Daoy (cell line): ENCODE measurements around the gene HOXD12. TPM values are rescaled to one million over a fixed set of nuclear protein-coding genes. Genes with fewer than 3 reads are reported as not detected.

ENCODE experiments used
- DNase-seq: peaks from one replicate; pipeline ENCODE4 v3.0.0-alpha.2; 2015; ENCODE audit warnings: low read depth
- total RNA-seq: library from RNA; depleted of rRNA; stranded (reverse); fragments of >200 nt; shearing (Covaris generic); gene quantifications from 2 replicates; pipeline ENCODE4 v1.2.3, GENCODE V29; 2014

The HOXD12 gene
- total RNA-seq, 1 experiment from 2014 or later, result 0.46 TPM

- DNase-seq, result no peak
Measured at GRCh38 chr2:176130957-176131847, 31.6 kb downstream of the HOXD12 start.

- DNase-seq, result no peak
Measured at GRCh38 chr2:176131848-176132158, 32.2 kb downstream of the HOXD12 start.

- no peak for DNase-seq
Measured at GRCh38 chr2:176132205-176133171, 32.9 kb downstream of the HOXD12 start.

- no peak for DNase-seq
Measured at GRCh38 chr2:176133389-176133788, 33.8 kb downstream of the HOXD12 start.

GRCh38 chr2:176134035-176134434 is 34.4 kb downstream of the HOXD12 start:
- DNase-seq, result no peak

GRCh38 chr2:176135035-176135440 is 35.4 kb downstream of the HOXD12 start:
- DNase-seq, result no peak

GRCh38 chr2:176136374-176137251 is 37.0 kb downstream of the HOXD12 start:
- DNase-seq, result peak; percentile 53

GRCh38 chr2:176137252-176137580 is 37.6 kb downstream of the HOXD12 start:
- no peak for DNase-seq

GRCh38 chr2:176137906-176138305 is 38.3 kb downstream of the HOXD12 start:
- DNase-seq, result no peak

- no peak for DNase-seq
Measured at GRCh38 chr2:176138526-176138922, 38.9 kb downstream of the HOXD12 start.

- DNase-seq, result no peak
Measured at GRCh38 chr2:176138923-176139660, 39.5 kb downstream of the HOXD12 start.

- DNase-seq, result no peak
Measured at GRCh38 chr2:176139661-176140512, 40.3 kb downstream of the HOXD12 start.

GRCh38 chr2:176140513-176141317 is 41.1 kb downstream of the HOXD12 start:
- peak; percentile 89 for DNase-seq

GRCh38 chr2:176142281-176142680 is 42.7 kb downstream of the HOXD12 start:
- no peak for DNase-seq

GRCh38 chr2:176145085-176145969 is 45.7 kb downstream of the HOXD12 start:
- DNase-seq, result no peak

- DNase-seq, result no peak
Measured at GRCh38 chr2:176146101-176146500, 46.5 kb downstream of the HOXD12 start.

GRCh38 chr2:176146645-176147044 is 47.0 kb downstream of the HOXD12 start:
- DNase-seq, result no peak

- no peak for DNase-seq
Measured at GRCh38 chr2:176147210-176147799, 47.7 kb downstream of the HOXD12 start.
